Nephron (organoid): ENCODE data around the gene NIM1K.
"Not testable (repeated sequence)": the region's sequence is repeated elsewhere in the genome, so short reads cannot be mapped to it uniquely, and the experiment has no call there.

Source experiments
- H3K27ac Mint-ChIP-seq, 3 experiments: 2 replicates each; pipeline ENCODE4 v1.8.0; 2020; ENCODE audit warnings: mixed read lengths in 3 of 3, mild to moderate bottlenecking in 2 of 3, moderate library complexity in 1 of 3
- H3K27me3 Mint-ChIP-seq: 2 replicates; pipeline ENCODE4 v1.8.0; 2021; ENCODE audit warnings: low read depth, mild to moderate bottlenecking, moderate library complexity, mixed read lengths
- H3K36me3 Mint-ChIP-seq: 2 replicates; pipeline ENCODE4 v1.8.0; 2020; ENCODE audit warnings: low read depth, mixed read lengths
- H3K4me1 Mint-ChIP-seq: 2 replicates; pipeline ENCODE4 v1.8.0; 2020; ENCODE audit warnings: mixed read lengths
- H3K4me3 Mint-ChIP-seq, 3 experiments: 2 replicates each; pipeline ENCODE4 v1.8.0; 2020; ENCODE audit warnings: mild to moderate bottlenecking in 3 of 3, mixed read lengths in 3 of 3, moderate library complexity in 2 of 3
- H3K9me3 Mint-ChIP-seq: 2 replicates; pipeline ENCODE4 v1.8.0; 2020; ENCODE audit warnings: mixed read lengths
- CTCF ChIP-seq, 3 experiments: fragments of 200-600 bp; sonication (generic); IDR thresholded peaks; one replicate each; pipeline ENCODE4 v1.5.0; 2021; ENCODE audit warnings: antibody characterized with exemption in 3 of 3; ENCODE audit not compliant: unreplicated experiment in 3 of 3

The NIM1K gene

GRCh38 chr5:43313854-43314457, 121.9 kb downstream of the NIM1K start:
- Mint-ChIP-seq H3K4me1 (peaks cover 53% of the 10 kb centered on the region), H3K27me3 (no peaks in the 10 kb centered on the region), H3K27ac (peak overlapping the region; percentile 85 to 93 (median 92)), H3K36me3 (peaks cover 3% of the 10 kb centered on the region), H3K4me3 (peak overlapping the region; percentile 94 to 99 (median 98)), H3K9me3 (no peaks in the 10 kb centered on the region)
- TF ChIP-seq CTCF (IDR thresholded peaks at IDR 0.05; ENCODE audit: unreplicated experiment in 3 of 3): no peak

- Mint-ChIP-seq H3K4me1 (peaks cover 46% of the 10 kb centered on the region), H3K27me3 (no peaks in the 10 kb centered on the region), H3K36me3 (peaks cover 3% of the 10 kb centered on the region), H3K4me3 (no peak overlapping the region), H3K9me3 (no peaks in the 10 kb centered on the region), H3K27ac (peak overlapping the region; percentile 85 to 93 (median 92))
- no peak for TF ChIP-seq CTCF (IDR thresholded peaks at IDR 0.05; ENCODE audit: unreplicated experiment in 3 of 3)
Measured at GRCh38 chr5:43314724-43315123, 122.7 kb downstream of the NIM1K start.

- Mint-ChIP-seq H3K27ac (peak overlapping the region in 1 of 3 experiments; percentile 93), H3K36me3 (no peaks in the 10 kb centered on the region), H3K4me1 (peaks cover 40% of the 10 kb centered on the region), H3K4me3 (no peak overlapping the region), H3K27me3 (no peaks in the 10 kb centered on the region), H3K9me3 (no peaks in the 10 kb centered on the region)
- TF ChIP-seq CTCF (IDR thresholded peaks at IDR 0.05; ENCODE audit: unreplicated experiment in 3 of 3): no peak
Measured at GRCh38 chr5:43315263-43315662, 123.2 kb downstream of the NIM1K start.

- Mint-ChIP-seq H3K27me3 (no peaks in the 10 kb centered on the region), H3K36me3 (no peaks in the 10 kb centered on the region), H3K9me3 (no peaks in the 10 kb centered on the region), H3K27ac (peak overlapping the region in 1 of 3 experiments; percentile 40), H3K4me1 (peaks cover 36% of the 10 kb centered on the region), H3K4me3 (no peak overlapping the region)
- no peak for TF ChIP-seq CTCF (IDR thresholded peaks at IDR 0.05; ENCODE audit: unreplicated experiment in 3 of 3)
Measured at GRCh38 chr5:43315682-43316081, 123.7 kb downstream of the NIM1K start.

- Mint-ChIP-seq H3K9me3 (no peaks in the 10 kb centered on the region), H3K27me3 (no peaks in the 10 kb centered on the region), H3K4me1 (peaks cover 31% of the 10 kb centered on the region), H3K36me3 (no peaks in the 10 kb centered on the region), H3K27ac (peak overlapping the region in 1 of 3 experiments; percentile 36), H3K4me3 (no peak overlapping the region)
- TF ChIP-seq CTCF (IDR thresholded peaks at IDR 0.05; ENCODE audit: unreplicated experiment in 3 of 3): no peak
Measured at GRCh38 chr5:43316421-43316820, 124.4 kb downstream of the NIM1K start.

- H3K27ac Mint-ChIP-seq: no peak overlapping the region
- H3K27me3 Mint-ChIP-seq: no peaks in the 10 kb centered on the region
- peaks cover 13% of the 10 kb centered on the region for H3K9me3 Mint-ChIP-seq
- TF ChIP-seq CTCF (IDR thresholded peaks at IDR 0.05; ENCODE audit: unreplicated experiment in 3 of 3): no peak
- H3K4me1 Mint-ChIP-seq: no peaks in the 10 kb centered on the region
- no peak overlapping the region for H3K4me3 Mint-ChIP-seq
- no peaks in the 10 kb centered on the region for H3K36me3 Mint-ChIP-seq
Measured at GRCh38 chr5:43320846-43321245, 128.8 kb downstream of the NIM1K start.

GRCh38 chr5:43323488-43323887, 131.5 kb downstream of the NIM1K start:
- H3K36me3 Mint-ChIP-seq, H3K27ac Mint-ChIP-seq, H3K27me3 Mint-ChIP-seq, H3K4me1 Mint-ChIP-seq, H3K4me3 Mint-ChIP-seq: not testable (repeated sequence)
- H3K9me3 Mint-ChIP-seq: peaks cover 23% of the 10 kb centered on the region

- not testable (repeated sequence) for H3K27ac Mint-ChIP-seq, H3K36me3 Mint-ChIP-seq, H3K27me3 Mint-ChIP-seq, H3K4me3 Mint-ChIP-seq, H3K4me1 Mint-ChIP-seq
- peaks cover 23% of the 10 kb centered on the region for H3K9me3 Mint-ChIP-seq
Measured at GRCh38 chr5:43325624-43326023, 133.6 kb downstream of the NIM1K start.
